Measurements from ENCODE around the gene KAT8. TPM values are rescaled to one million over a fixed set of nuclear protein-coding genes. Genes with fewer than 3 reads are reported as not detected.

Gene KAT8
- total RNA-seq, 1 experiment from 2014 or later: 44.9 TPM

GRCh38 chr16:31108035-31108793 is 9.2 kb upstream of the KAT8 start, which contains the start of gene BCKDK:
TSS of gene BCKDK (plus strand) at chr16:31108386. CDS start at chr16:31109224, 838 bp downstream.
- Histone ChIP-seq H2AFZ (ENCODE audit: low read depth, low read length, poor library complexity, severe bottlenecking) (peak within 1 kb of the TSS; percentile 58), H3K36me3 (ENCODE audit: control insufficient read depth in 1 of 2, insufficient read depth in 2 of 2, low read length in 2 of 2) (peaks cover 14 to 38% of the 10 kb centered on the region in 2 experiments), H3K9ac (ENCODE audit: low read length) (peak within 1 kb of the TSS; percentile 90), H3K79me2 (ENCODE audit: insufficient read depth, low read length) (peaks cover 16% of the 10 kb centered on the region), H3K4me3 (replicated peaks in 1 of 2; ENCODE audit: low read depth in 1 of 2, low read length in 2 of 2) (peak within 1 kb of the TSS; percentile 83 to 98), H3K9me2 (ENCODE audit: insufficient read depth) (no peaks in the 10 kb centered on the region), H3K4me1 (ENCODE audit: control insufficient read depth in 1 of 2, insufficient read depth in 2 of 2, low read length in 2 of 2) (peaks cover 10 to 26% of the 10 kb centered on the region in 2 experiments; a peak in 3 of 4 replicates), H3K4me2 (ENCODE audit: low read length) (peak within 1 kb of the TSS; percentile 83), H3K27me3 (ENCODE audit: insufficient read depth, low read length) (no peaks in the 10 kb centered on the region), H4K20me1 (ENCODE audit: insufficient read depth) (no peaks in the 10 kb centered on the region), H3K27ac (ENCODE audit: low read depth, low read length) (peak within 1 kb of the TSS; percentile 89), H3K9me3 (ENCODE audit: control insufficient read depth in 1 of 2, insufficient read depth in 1 of 2, low read depth in 1 of 2, low read length in 2 of 2) (no peaks in the 10 kb centered on the region)
- DNase-seq (ENCODE audit: low read depth, low spot score): peak; percentile 42
- ATAC-seq: peak; percentile 91
- ChIA-PET RAD21 (ENCODE audit: low non-redundant PET in 1 of 2, low total read pairs in 2 of 2, uncharacterized antibody in 2 of 2, unreplicated experiment in 2 of 2) (no interaction called here), POLR2A (no interaction called here), CTCF (no interaction called here)
- intact Hi-C loops (cut with micrococcal nuclease): loop anchor here (5.0 kb wide), 1 partner anchor 334 kb away; the partner anchor contains the start of gene ZNF843
- no TSS peak for BruUV-seq (replicated peaks)
- TF ChIP-seq POLR2AphosphoS5 (IDR thresholded peaks at IDR 0.05; ENCODE audit: low read depth, low read length): peak; percentile 85
- no peak for TF ChIP-seq ZNF274 (IDR thresholded peaks at IDR 0.05; ENCODE audit: low read depth, low read length)
- TF ChIP-seq EGR1 (IDR thresholded peaks at IDR 0.05; ENCODE audit: low read depth): peak; percentile 98
- no peak for TF ChIP-seq EZH2 (IDR thresholded peaks at IDR 0.05)
- peak; percentile 73 for TF ChIP-seq SP1 (IDR thresholded peaks at IDR 0.05; ENCODE audit: low read depth)
- peak; percentile 44 for TF ChIP-seq POLR2A (IDR thresholded peaks at IDR 0.05; ENCODE audit: borderline replicate concordance, extremely low read depth, insufficient read depth, insufficient read length)
- no peak for TF ChIP-seq RAD21 (IDR thresholded peaks at IDR 0.05; ENCODE audit: low read depth)
- TF ChIP-seq, protein P1, sequence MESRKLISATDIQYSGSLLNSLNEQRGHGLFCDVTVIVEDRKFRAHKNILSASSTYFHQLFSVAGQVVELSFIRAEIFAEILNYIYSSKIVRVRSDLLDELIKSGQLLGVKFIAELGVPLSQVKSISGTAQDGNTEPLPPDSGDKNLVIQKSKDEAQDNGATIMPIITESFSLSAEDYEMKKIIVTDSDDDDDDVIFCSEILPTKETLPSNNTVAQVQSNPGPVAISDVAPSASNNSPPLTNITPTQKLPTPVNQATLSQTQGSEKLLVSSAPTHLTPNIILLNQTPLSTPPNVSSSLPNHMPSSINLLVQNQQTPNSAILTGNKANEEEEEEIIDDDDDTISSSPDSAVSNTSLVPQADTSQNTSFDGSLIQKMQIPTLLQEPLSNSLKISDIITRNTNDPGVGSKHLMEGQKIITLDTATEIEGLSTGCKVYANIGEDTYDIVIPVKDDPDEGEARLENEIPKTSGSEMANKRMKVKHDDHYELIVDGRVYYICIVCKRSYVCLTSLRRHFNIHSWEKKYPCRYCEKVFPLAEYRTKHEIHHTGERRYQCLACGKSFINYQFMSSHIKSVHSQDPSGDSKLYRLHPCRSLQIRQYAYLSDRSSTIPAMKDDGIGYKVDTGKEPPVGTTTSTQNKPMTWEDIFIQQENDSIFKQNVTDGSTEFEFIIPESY (IDR thresholded peaks at IDR 0.05; ENCODE audit: extremely low read depth, insufficient replicate concordance, low read length): peak; percentile 43
- TF ChIP-seq YY1 (IDR thresholded peaks at IDR 0.05; ENCODE audit: extremely low read depth, insufficient replicate concordance, low read depth, low read length): peak; percentile 78
- TF ChIP-seq FOSL1 (IDR thresholded peaks at IDR 0.05; ENCODE audit: low read depth): no peak
- TF ChIP-seq, protein P2, sequence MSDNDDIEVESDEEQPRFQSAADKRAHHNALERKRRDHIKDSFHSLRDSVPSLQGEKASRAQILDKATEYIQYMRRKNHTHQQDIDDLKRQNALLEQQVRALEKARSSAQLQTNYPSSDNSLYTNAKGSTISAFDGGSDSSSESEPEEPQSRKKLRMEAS (IDR thresholded peaks at IDR 0.05): peak; percentile 75
- no peak for TF ChIP-seq TCF7L2 (IDR thresholded peaks at IDR 0.05; ENCODE audit: borderline replicate concordance, extremely low read depth, insufficient read depth, insufficient read length)
- no peak for TF ChIP-seq EZH2phosphoT487 (IDR thresholded peaks at IDR 0.05; ENCODE audit: borderline replicate concordance)
- no peak for TF ChIP-seq SRF (IDR thresholded peaks at IDR 0.05; ENCODE audit: low read depth)
- peak; percentile 75; the same call in 1 of the 2 replicates for TF ChIP-seq ZFX (IDR thresholded peaks at IDR 0.05)
- TF ChIP-seq, protein P3, sequence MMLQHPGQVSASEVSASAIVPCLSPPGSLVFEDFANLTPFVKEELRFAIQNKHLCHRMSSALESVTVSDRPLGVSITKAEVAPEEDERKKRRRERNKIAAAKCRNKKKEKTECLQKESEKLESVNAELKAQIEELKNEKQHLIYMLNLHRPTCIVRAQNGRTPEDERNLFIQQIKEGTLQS (IDR thresholded peaks at IDR 0.05): no peak
